Medulla oblongata (tissue), 1 donor: Measurements from ENCODE around the gene TMEM19.

ENCODE experiments used
- DNase-seq: peaks from one replicate; pipeline ENCODE4 v3.0.0-alpha.2; 2015; ENCODE audit errors: extremely low spot score

The TMEM19 gene

DNA sequence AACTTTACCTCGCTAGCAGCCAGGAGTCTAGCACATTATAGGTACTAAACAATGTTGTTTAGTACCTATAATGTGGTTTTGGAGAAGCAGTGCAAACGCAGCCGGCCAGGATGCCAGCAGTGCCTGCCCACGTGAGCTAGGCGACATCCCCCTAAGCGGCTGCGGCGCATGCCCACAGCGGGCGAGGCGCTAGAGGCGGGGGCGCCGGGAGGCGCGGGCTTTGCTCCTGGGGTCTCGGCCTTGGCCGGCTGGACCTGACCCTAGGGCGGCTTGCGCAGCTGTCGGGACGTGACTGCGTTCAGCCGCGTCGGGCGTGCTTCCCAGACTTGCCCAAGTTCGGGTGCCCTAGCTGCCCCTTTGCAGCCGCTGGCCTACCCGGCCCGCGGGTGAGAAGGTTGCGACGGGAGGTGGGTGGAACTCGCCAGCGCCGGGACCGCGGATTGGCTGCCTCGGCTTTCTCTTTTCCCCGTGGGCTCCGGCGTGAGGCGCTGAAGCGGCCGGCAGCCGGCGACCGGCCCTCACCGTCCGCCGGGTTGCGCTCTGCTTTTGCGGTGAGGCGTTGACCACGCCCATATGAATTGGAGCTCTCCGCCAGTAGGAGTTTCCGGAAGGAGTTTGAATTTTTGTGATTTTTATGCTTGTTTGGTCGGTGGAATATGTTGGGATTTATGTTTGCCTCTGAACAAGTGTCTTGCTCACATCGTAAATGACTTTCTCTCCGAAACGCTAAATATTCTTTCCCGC lies at the start of gene TMEM19:
Gene TMEM19, plus strand, starts transcription at position 169 of the 744 bp plus-strand sequence. CDS start 599 bp downstream, outside the sequence.
- DNase-seq, result peak; percentile 95

DNA sequence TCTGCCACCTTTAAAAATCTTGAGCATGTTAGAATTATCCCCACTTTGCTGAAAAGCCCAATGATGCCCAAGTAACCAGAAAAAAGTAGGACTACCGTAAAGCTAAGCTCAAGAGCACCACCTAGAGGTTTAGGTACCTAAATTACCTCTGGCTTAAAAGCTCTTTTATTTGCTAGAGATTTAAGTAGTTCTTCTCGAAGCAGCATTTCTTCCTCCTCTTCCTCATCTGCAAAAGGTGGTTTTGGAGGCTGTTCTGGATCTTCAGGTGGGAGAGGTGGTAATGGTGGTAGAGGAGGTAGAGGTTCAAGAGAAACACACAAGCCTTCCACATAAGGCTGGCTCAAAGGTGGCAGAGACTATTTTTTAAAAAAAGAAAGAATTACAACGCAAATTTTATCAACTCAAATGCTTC lies 49.2 kb upstream of the TMEM19 start:
- peak; percentile 83 for DNase-seq

DNA sequence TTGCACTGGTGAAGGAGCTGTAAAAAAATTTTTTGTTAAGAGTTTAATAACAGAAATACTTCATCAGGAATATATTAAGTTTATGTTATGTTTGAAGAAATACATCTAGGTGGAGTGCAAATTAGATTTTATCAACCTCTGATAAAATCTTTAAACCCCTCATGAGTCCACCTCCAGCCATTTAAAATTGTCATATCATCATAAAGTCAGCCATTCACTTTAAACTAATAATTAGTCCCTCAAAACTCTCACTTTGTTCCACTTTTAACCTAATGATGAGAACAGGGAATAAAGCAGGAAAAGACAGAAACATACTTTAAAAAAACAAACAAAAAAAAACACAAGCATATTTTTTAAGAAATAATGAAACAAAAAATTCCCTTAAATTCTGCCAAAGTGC lies 47.4 kb upstream of the TMEM19 start:
- DNase-seq, result no peak

DNA sequence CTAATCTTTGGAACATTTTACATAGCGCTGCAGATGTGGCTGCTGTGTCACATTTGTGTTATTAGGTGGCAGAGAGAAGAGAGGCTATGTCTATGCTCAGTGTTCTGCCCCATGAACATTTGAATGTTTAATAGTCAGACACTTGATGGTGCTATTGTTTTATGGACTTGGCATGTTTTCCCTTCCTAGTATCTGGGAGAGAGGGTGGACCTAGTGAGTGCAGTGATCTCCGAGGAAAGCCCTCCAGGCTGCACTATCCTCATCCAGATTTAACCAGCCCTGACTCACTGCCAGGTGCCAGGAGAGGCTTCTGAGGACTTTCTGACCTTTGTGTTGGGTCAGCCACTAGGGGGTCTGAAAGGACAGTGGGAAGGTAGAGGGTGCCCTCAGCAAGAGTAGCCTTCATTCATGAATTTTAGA lies 46.5 kb upstream of the TMEM19 start:
- DNase-seq, result peak; percentile 37

GRCh38 chr12:71640316-71640715 lies 45.6 kb upstream of the TMEM19 start:
- DNase-seq, result no peak

DNA sequence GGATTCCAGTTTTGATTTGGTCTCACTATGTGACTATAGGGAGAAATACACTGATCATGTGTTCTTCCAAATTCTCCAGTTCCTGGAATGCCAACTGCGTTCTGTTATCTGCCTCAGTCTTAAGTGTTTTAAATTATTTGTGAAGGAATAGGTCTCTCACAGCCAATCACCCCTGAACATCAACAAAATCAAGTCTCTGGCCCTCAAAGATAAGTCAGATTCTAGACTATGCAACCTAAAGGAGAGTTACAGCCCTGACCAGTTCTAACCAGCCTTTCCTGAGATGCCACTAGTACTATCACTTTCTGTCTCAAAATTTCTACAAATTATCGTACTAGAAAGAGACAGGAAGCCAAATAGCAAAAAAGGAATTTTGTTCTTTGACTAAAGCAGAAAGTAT lies 44.5 kb upstream of the TMEM19 start:
- DNase-seq, result no peak

- DNase-seq, result no peak
Observed at GRCh38 chr12:71642264-71642663, 43.6 kb upstream of the TMEM19 start.

GRCh38 chr12:71645268-71645667 lies 40.6 kb upstream of the TMEM19 start:
- DNase-seq, result peak; percentile 49

GRCh38 chr12:71646512-71646911 lies 39.4 kb upstream of the TMEM19 start:
- DNase-seq, result no peak

DNA sequence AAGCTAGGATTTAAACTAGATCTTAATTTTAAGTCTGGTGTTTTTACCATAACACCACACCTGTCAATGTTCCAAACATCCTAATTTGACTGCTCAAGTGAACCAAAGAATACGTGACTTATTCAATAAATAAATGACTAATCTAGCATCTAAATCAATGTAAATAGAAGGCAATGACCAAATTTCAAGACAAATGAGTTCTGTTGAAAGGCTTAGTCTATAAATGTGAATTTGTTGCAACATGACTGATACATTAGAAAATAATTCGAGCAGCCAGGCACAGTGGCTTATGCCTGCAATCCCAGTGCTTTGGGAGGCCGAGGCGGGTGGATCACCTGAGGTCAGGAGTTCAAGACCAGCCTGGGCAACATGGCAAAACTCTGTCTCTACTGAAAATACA lies 37.3 kb upstream of the TMEM19 start:
- DNase-seq, result no peak

DNA sequence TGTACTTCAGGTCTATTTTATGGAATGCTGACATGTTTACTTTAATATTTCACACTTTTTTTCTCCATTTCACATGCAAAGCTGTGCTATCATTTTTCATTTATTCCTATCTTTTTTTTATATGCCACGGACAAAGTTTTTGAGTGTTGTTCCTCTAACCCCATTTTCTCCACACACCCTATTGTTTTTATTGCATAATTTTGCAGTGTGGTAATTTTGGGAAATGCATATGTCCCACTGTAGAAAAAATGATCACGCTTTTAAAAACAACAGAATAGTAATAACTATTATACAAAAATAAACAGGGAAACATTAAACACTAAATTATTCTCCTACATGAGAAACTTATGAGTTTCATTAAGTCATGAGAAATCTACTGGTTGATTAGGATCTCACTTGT lies 36.5 kb upstream of the TMEM19 start:
- DNase-seq, result no peak

- DNase-seq, result no peak
Observed at GRCh38 chr12:71652656-71653055, 33.2 kb upstream of the TMEM19 start.

DNA sequence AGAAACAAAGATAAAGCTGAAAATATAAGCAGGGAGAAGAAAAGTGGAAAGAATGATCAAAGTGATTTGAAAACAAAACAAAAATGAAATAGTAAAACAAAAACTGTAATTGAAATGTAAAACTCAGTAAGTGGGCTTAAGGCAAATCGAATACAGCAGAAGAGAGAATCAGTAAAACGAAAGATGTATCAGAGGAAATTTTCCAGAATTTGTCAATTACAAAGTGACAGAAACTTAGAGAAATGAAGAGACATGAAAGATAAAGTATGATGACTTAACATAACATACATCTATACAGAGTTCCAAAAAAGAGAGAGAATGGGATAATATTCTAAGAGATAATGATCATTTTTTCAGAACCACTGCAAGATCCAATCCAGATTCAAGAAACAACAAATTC lies 32.7 kb upstream of the TMEM19 start:
- DNase-seq, result no peak

GRCh38 chr12:71654200-71654599 lies 31.7 kb upstream of the TMEM19 start:
- DNase-seq, result no peak

- no peak for DNase-seq
Observed at GRCh38 chr12:71655495-71655894, 30.4 kb upstream of the TMEM19 start.

GRCh38 chr12:71655907-71656306 lies 30.0 kb upstream of the TMEM19 start:
- no peak for DNase-seq

GRCh38 chr12:71656740-71657139 lies 29.1 kb upstream of the TMEM19 start:
- no peak for DNase-seq

GRCh38 chr12:71661977-71662530 lies 23.8 kb upstream of the TMEM19 start:
- no peak for DNase-seq

- peak; percentile 59 for DNase-seq
Observed at GRCh38 chr12:71662849-71663560, 22.9 kb upstream of the TMEM19 start.

- DNase-seq, result peak; percentile 100
Observed at GRCh38 chr12:71663561-71664410, 22.1 kb upstream of the TMEM19 start, which contains the start of the genes THAP2 and ZFC3H1. Gene THAP2 (plus strand): TSS chr12:71664301. CDS start chr12:71664510, 209 bp downstream. Gene ZFC3H1 (minus strand): TSS chr12:71663848. CDS start chr12:71663610, 238 bp downstream.

- no peak for DNase-seq
Observed at GRCh38 chr12:71664411-71665089, 21.3 kb upstream of the TMEM19 start.
